Type B pancreatic cell (in vitro differentiated cells): ENCODE results near the gene DEK. TPM values are rescaled to one million over a fixed set of nuclear protein-coding genes. Genes with fewer than 3 reads are reported as not detected.
"Not testable (repeated sequence)": the region's sequence is repeated elsewhere in the genome, so short reads cannot be mapped to it uniquely, and the experiment has no call there.

Experiments used
- DNase-seq: peaks from one replicate; pipeline ENCODE4 v3.0.0; 2021; ENCODE audit warnings: mixed read lengths; ENCODE audit not compliant: unreplicated experiment; ENCODE audit errors: extremely low spot score
- H3K27ac Mint-ChIP-seq: 2 replicates; pipeline ENCODE4 v1.8.0; 2021; ENCODE audit warnings: mild to moderate bottlenecking, mixed read lengths
- H3K27me3 Mint-ChIP-seq: 2 replicates; pipeline ENCODE4 v1.8.0; 2021; ENCODE audit warnings: mixed read lengths
- H3K36me3 Mint-ChIP-seq: 2 replicates; pipeline ENCODE4 v1.8.0; 2021; ENCODE audit warnings: mixed read lengths
- H3K4me1 Mint-ChIP-seq: one replicate; pipeline ENCODE4 v1.8.0; 2021; ENCODE audit warnings: mixed read lengths; ENCODE audit not compliant: unreplicated experiment
- H3K4me3 Mint-ChIP-seq: 2 replicates; pipeline ENCODE4 v1.8.0; 2021; ENCODE audit warnings: mild to moderate bottlenecking, mixed read lengths
- H3K9me3 Mint-ChIP-seq: 2 replicates; pipeline ENCODE4 v1.8.0; 2021; ENCODE audit warnings: mixed read lengths
- CTCF ChIP-seq: fragments of 200-600 bp; sonication (generic); conservative IDR thresholded peaks from 2 replicates; pipeline ENCODE4 v1.5.0; 2021; ENCODE audit warnings: antibody characterized with exemption, mild to moderate bottlenecking
- total RNA-seq: library from RNA; stranded (reverse); gene quantifications from 2 replicates; pipeline ENCODE4 v1.2.1, GENCODE V29; 2021; ENCODE audit warnings: low replicate concordance

Gene DEK
- total RNA-seq, 1 donor from 2014 or later = 124 TPM

GRCh38 chr6:18235524-18235923, 28.8 kb downstream of the DEK start:
- Mint-ChIP-seq H3K27me3 (no peaks in the 10 kb centered on the region), H3K4me3 (no peak overlapping the region), H3K27ac (no peak overlapping the region), H3K9me3 (peaks cover 24% of the 10 kb centered on the region), H3K36me3 (peaks cover 67% of the 10 kb centered on the region), H3K4me1 (no peaks in the 10 kb centered on the region)
- DNase-seq = no peak
- no peak for TF ChIP-seq CTCF

GRCh38 chr6:18234564-18234963, 29.8 kb downstream of the DEK start:
- Mint-ChIP-seq H3K36me3 (peaks cover 73% of the 10 kb centered on the region), H3K4me1 (no peaks in the 10 kb centered on the region), H3K27ac (no peak overlapping the region), H3K27me3 (no peaks in the 10 kb centered on the region), H3K9me3 (peaks cover 24% of the 10 kb centered on the region), H3K4me3 (no peak overlapping the region)
- DNase-seq = no peak
- TF ChIP-seq CTCF = no peak

DNA sequence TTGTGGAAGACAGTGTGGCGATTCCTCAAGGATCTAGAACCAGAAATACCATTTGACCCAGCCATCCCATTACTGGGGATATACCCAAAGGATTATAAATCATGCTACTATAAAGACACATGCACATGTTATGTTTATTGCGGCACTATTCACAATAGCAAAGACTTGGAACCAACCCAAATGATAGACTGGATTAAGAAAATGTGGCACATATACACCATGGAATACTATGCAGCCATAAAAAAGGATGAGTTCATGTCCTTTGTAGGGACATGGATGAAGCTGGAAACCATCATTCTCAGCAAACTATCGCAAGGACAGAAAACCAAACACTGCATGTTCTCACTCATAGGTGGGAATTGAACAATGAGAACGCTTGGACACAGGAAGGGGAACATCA, 30.6 kb downstream of the DEK start:
- not testable (repeated sequence) for H3K27me3 Mint-ChIP-seq

GRCh38 chr6:18231856-18232255, 32.5 kb downstream of the DEK start:
- not testable (repeated sequence) for H3K4me1 Mint-ChIP-seq

More for the DNA sequence above, 30.6 kb downstream of the DEK start:
- H3K4me1 Mint-ChIP-seq, H3K4me3 Mint-ChIP-seq, H3K27ac Mint-ChIP-seq, DNase-seq: not testable (repeated sequence)
- Mint-ChIP-seq H3K36me3 (peaks cover 77% of the 10 kb centered on the region), H3K9me3 (peaks cover 24% of the 10 kb centered on the region)

GRCh38 chr6:18228590-18228989, 35.7 kb downstream of the DEK start:
- H3K27ac Mint-ChIP-seq, H3K4me1 Mint-ChIP-seq, H3K4me3 Mint-ChIP-seq, H3K27me3 Mint-ChIP-seq, DNase-seq: not testable (repeated sequence)
- Mint-ChIP-seq H3K9me3 (peaks cover 17% of the 10 kb centered on the region), H3K36me3 (peaks cover 69% of the 10 kb centered on the region)

More at GRCh38 chr6:18231856-18232255, 32.5 kb downstream of the DEK start:
- Mint-ChIP-seq H3K36me3 (peaks cover 88% of the 10 kb centered on the region), H3K9me3 (peaks cover 24% of the 10 kb centered on the region)
- H3K27me3 Mint-ChIP-seq, H3K4me3 Mint-ChIP-seq, H3K27ac Mint-ChIP-seq, DNase-seq: not testable (repeated sequence)

DNA sequence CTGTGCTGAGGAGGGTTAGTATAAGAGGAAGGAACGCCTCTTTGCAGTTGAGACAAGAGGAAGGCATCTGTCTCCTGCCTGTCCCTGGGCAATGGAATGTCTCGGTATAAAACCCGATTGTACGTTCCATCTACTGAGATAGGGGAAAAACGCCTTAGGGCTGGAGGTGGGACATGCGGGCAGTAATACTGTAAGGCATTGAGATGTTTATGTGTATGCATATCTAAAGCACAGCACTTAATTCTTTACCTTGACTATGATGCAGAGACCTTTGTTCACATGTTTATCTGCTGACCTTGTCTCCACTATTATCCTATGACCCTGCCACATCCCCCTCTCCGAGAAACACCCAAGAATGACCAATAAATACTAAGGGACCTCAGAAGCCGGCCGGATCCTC, 37.2 kb downstream of the DEK start:
- not testable (repeated sequence) for H3K27ac Mint-ChIP-seq, H3K4me3 Mint-ChIP-seq, H3K27me3 Mint-ChIP-seq, DNase-seq, H3K4me1 Mint-ChIP-seq
- H3K36me3 Mint-ChIP-seq = peaks cover 64% of the 10 kb centered on the region
- H3K9me3 Mint-ChIP-seq = peaks cover 11% of the 10 kb centered on the region

DNA sequence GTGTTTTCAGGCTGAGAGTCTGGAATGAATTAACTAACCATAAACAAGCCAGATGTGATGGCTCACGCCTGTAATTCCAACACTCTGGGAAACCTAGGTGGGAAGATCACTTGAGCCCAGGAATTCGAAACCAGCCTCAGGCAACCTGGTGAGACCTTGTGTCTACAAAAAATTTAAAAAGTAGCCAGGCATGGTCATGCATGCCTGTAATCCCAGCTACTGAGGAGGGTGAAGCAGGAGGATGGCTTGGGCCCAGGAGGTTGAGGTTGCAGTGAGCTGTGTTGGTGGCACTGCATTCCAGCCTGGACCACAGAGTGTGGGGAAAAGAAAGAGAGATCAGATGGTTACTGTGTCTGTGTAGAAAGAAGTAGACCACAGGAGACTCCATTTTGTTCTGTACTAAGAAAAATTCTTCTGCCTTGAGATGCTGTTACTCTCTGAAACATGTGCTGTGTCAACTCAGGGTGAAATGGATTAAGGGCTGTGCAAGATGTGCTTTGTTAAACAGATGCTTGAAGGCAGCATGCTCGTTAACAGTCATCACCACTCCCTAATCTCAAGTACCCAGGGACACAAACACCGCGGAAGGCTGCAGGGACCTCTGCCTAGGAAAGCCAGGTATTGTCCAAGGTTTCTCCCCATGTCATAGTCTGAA, 37.8 kb downstream of the DEK start:
- not testable (repeated sequence) for H3K27ac Mint-ChIP-seq, DNase-seq, H3K27me3 Mint-ChIP-seq, H3K4me1 Mint-ChIP-seq, H3K9me3 Mint-ChIP-seq, H3K4me3 Mint-ChIP-seq
- H3K36me3 Mint-ChIP-seq = peaks cover 64% of the 10 kb centered on the region

- Mint-ChIP-seq H3K27ac (no peak overlapping the region), H3K4me3 (no peak overlapping the region)
- DNase-seq = no peak
Measured at GRCh38 chr6:18221288-18221615, 43.1 kb downstream of the DEK start.

More at GRCh38 chr6:18221288-18221615, 43.1 kb downstream of the DEK start:
- no peak for TF ChIP-seq CTCF
- no peaks in the 10 kb centered on the region for H3K27me3 Mint-ChIP-seq
- peaks cover 46% of the 10 kb centered on the region for H3K36me3 Mint-ChIP-seq
- no peaks in the 10 kb centered on the region for H3K4me1 Mint-ChIP-seq
- H3K9me3 Mint-ChIP-seq = no peaks in the 10 kb centered on the region
